ENCODE data around the gene ADAMTSL1. TPM values are rescaled to one million over a fixed set of nuclear protein-coding genes. Genes with fewer than 3 reads are reported as not detected.
A peak's percentile ranks its signal among the peaks of the same experiment; 100 is the strongest.

The ADAMTSL1 gene
- total and polyA plus RNA-seq, 12 donors, result 0.37 to 5.2 (median 1.9) TPM

DNA sequence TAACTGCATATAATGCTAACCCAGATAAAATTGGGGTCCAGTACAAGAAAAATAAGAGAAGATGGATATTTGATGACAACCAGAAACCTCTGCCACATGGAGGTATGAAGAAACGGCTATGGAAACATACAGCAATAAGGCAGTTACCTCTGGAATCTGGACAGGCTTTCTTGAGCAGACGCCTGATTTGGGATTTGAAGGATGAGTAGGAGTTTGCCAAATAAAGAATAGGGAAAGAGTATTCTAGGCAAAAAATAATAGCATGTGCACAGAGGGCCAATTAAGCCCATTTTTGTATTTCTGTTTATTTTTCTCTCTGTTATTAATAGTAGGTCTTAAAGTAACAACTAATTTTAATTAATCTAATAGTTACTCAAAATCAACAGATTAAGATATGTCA lies 144.9 kb downstream of the ADAMTSL1 start:
- DNase-seq, result no peak
- intact Hi-C loops (cut with DNase I), result loop anchor here in 2 of 10 donors (1.0 to 5.0 kb wide), 2 partner anchors 46 to 367 kb away; no protein-coding TSS in a partner anchor
- no peak for ATAC-seq
- WGBS, 2 donors, result 81 to 93% methylated on average over 2 of the region's 2 CpGs
- Histone ChIP-seq H3K36me3 (no peaks in the 10 kb centered on the region), H3K9me3 (no peaks in the 10 kb centered on the region), H3K27me3 (no peaks in the 10 kb centered on the region), H3K4me3 (no peak overlapping the region), H3K27ac (no peak overlapping the region), H3K4me1 (peaks cover 0 to 15% (median 0%) of the 10 kb centered on the region in 9 donors)
- TF ChIP-seq, protein P1, sequence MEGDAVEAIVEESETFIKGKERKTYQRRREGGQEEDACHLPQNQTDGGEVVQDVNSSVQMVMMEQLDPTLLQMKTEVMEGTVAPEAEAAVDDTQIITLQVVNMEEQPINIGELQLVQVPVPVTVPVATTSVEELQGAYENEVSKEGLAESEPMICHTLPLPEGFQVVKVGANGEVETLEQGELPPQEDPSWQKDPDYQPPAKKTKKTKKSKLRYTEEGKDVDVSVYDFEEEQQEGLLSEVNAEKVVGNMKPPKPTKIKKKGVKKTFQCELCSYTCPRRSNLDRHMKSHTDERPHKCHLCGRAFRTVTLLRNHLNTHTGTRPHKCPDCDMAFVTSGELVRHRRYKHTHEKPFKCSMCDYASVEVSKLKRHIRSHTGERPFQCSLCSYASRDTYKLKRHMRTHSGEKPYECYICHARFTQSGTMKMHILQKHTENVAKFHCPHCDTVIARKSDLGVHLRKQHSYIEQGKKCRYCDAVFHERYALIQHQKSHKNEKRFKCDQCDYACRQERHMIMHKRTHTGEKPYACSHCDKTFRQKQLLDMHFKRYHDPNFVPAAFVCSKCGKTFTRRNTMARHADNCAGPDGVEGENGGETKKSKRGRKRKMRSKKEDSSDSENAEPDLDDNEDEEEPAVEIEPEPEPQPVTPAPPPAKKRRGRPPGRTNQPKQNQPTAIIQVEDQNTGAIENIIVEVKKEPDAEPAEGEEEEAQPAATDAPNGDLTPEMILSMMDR (IDR thresholded peaks at IDR 0.05), result no peak

DNA sequence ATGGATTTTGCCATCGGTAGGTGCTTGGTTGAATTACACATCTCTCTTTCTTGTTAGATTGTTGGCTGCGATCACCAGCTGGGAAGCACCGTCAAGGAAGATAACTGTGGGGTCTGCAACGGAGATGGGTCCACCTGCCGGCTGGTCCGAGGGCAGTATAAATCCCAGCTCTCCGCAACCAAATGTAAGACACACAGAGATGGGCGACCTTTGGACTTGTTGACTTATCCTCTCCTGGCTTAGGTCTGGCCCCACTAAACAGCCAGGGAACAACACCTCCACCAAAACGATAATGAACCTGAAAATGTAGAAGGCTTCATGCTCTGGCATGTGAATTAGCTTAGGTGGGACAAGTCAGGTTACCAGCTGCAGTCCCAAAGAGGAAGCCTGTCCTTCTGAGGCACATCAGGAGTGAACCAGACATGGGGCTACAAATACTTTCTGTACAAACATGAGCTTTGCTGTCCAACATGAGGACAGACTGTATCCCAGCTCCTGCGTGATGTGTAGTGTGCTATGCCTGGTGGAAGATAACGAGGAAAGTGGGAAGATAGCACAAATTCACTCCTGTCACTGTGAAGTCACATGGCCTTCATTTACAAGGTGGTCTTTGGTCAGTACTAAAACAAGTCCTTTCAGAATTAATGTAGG lies 148.4 kb downstream of the ADAMTSL1 start:
- TF ChIP-seq, protein P1 (IDR thresholded peaks at IDR 0.05), result no peak
- intact Hi-C loops (cut with DNase I), result loop anchor here in 1 of 10 donors (10.0 kb wide), 1 partner anchor 368 kb away; no protein-coding TSS in a partner anchor
- no peak for ATAC-seq
- Histone ChIP-seq H3K27ac (no peak overlapping the region), H3K36me3 (no peaks in the 10 kb centered on the region), H3K4me1 (no peaks in the 10 kb centered on the region), H3K9me3 (no peaks in the 10 kb centered on the region), H3K27me3 (no peaks in the 10 kb centered on the region), H3K4me3 (no peak overlapping the region)
- WGBS, 2 donors, result 94 to 96% methylated on average over 11 of the region's 11 CpGs
- DNase-seq, result no peak

GRCh38 chr9:18623221-18624079 lies 149.5 kb downstream of the ADAMTSL1 start:
- Histone ChIP-seq H3K4me1 (peaks cover 0 to 2% (median 0%) of the 10 kb centered on the region in 9 donors), H3K27me3 (no peaks in the 10 kb centered on the region), H3K36me3 (no peaks in the 10 kb centered on the region), H3K27ac (no peak overlapping the region), H3K9me3 (peaks cover 0 to 9% (median 0%) of the 10 kb centered on the region in 11 donors), H3K4me3 (no peak overlapping the region)
- WGBS, 2 donors, result 68 to 69% methylated on average over 4 of the region's 4 CpGs
- TF ChIP-seq, protein P1 (IDR thresholded peaks at IDR 0.05), result no peak
- ATAC-seq (no peak), DNase-seq (no peak)
- intact Hi-C loops (cut with DNase I), result loop anchor here in 1 of 10 donors (10.0 kb wide), 1 partner anchor 369 kb away; no protein-coding TSS in a partner anchor

DNA sequence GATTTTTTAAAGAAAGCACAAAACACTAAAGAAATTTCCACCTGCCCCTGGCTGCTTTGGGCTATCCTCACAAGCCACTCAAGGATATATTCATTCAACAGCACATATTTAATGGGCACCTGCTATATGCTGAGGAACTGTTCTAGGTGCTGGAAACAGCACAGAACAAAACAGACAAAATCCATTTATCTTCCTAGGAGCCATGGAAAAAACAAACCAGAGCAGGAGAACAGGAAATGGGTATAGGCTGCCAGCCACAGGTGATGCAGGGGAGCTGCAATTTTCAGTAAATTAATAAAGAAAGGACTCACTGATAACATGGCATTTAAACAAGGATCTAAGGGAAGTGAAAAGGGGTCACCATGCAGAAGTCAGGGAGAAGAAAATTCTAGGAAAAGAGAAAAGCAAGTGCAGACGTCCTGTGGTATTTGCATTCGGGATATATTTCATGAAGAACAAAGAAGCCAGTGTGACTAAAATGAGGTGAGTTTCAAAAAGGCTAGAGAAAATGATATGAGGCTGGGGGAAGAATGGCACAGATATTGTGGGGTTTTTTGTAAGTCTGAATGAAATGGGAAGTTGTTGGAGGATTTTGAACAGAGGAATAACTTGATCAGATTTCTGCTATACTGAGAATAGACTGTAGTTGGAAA lies 152.2 kb downstream of the ADAMTSL1 start:
- WGBS, 2 donors, result 89 to 94% methylated on average over 2 of the region's 2 CpGs
- Histone ChIP-seq H3K4me3 (no peak overlapping the region), H3K4me1 (peaks cover 0 to 22% (median 0%) of the 10 kb centered on the region in 9 donors), H3K9me3 (peaks cover 0 to 9% (median 0%) of the 10 kb centered on the region in 11 donors), H3K27me3 (no peaks in the 10 kb centered on the region), H3K27ac (no peak overlapping the region), H3K36me3 (no peaks in the 10 kb centered on the region)
- intact Hi-C loops (cut with DNase I), result loop anchor here in 2 of 10 donors (5.0 to 10.0 kb wide), 2 partner anchors 161 to 371 kb away; no protein-coding TSS in a partner anchor
- TF ChIP-seq, protein P1 (IDR thresholded peaks at IDR 0.05), result peak in 1 of 9 donors; percentile 50
- ATAC-seq, result no peak
- no peak for DNase-seq
